Colonic mucosa (tissue), 4 donors: ENCODE results near the gene CELF3. TPM values are rescaled to one million over a fixed set of nuclear protein-coding genes. Genes with fewer than 3 reads are reported as not detected.

ENCODE experiments used
- DNase-seq: peaks from one replicate; pipeline ENCODE4 v3.0.0-alpha.2; 2020
- H3K27ac ChIP-seq: fragments of 200-600 bp; one replicate; pipeline ENCODE4 v1.8.0; 2021
- H3K27me3 ChIP-seq: fragments of 200-600 bp; one replicate; pipeline ENCODE4 v1.8.0; 2021
- H3K36me3 ChIP-seq: fragments of 200-600 bp; one replicate; pipeline ENCODE4 v1.8.0; 2021
- H3K4me1 ChIP-seq: fragments of 200-600 bp; one replicate; pipeline ENCODE4 v1.8.0; 2021; ENCODE audit warnings: mild to moderate bottlenecking
- H3K4me3 ChIP-seq: fragments of 200-600 bp; one replicate; pipeline ENCODE4 v1.8.0; 2021
- H3K9ac ChIP-seq, 2 donors: one replicate each; pipeline ENCODE4 v1.7.0; 2013; ENCODE audit warnings: control low read depth in 2 of 2, low read depth in 2 of 2, low read length in 2 of 2
- H3K9me3 ChIP-seq: fragments of 200-600 bp; one replicate; pipeline ENCODE4 v1.8.0; 2021
- CTCF ChIP-seq: fragments of 200-600 bp; IDR thresholded peaks from one replicate; pipeline ENCODE4 v1.8.0; 2022; ENCODE audit warnings: antibody characterized with exemption, mild to moderate bottlenecking
- intact Hi-C: fragments of 100-400 bp; cut with DNase I; formaldehyde crosslinking; loops from one replicate; pipeline ENCODE4 v1.14.1; 2022
- total RNA-seq, 2 donors: library from RNA; stranded (reverse); fragmentation: NEBNext Ultra II Directional in 1 of 2; extraction: Animal tissue kit (Norgen Biotek cat#: 25700) in 1 of 2; gene quantifications; one replicate each; pipeline ENCODE4 v1.2.1, GENCODE V29; 2021
- donor health status: healthy.
- donor health status: DM: no; HTN: no; CAD: no.
- donor health status: DM: no; HTN: no; CAD: no.

The CELF3 gene
- total RNA-seq, 2 donors from 2014 or later = 2.7 to 2.8 TPM

- peak; percentile 18 for DNase-seq
- no peak for TF ChIP-seq CTCF
- Histone ChIP-seq H3K27ac (no peak overlapping the region), H3K36me3 (no peaks in the 10 kb centered on the region), H3K4me1 (no peaks in the 10 kb centered on the region), H3K9me3 (no peaks in the 10 kb centered on the region), H3K27me3 (no peaks in the 10 kb centered on the region), H3K4me3 (no peak overlapping the region), H3K9ac (no peak overlapping the region)
- intact Hi-C loops = no loop called here
Measured at GRCh38 chr1:151728151-151729054, 11.8 kb upstream of the CELF3 start.

GRCh38 chr1:151723726-151724370, 7.2 kb upstream of the CELF3 start:
- Histone ChIP-seq H3K4me3 (no peak overlapping the region), H3K9ac (no peak overlapping the region), H3K9me3 (no peaks in the 10 kb centered on the region), H3K4me1 (peaks cover 16% of the 10 kb centered on the region), H3K36me3 (no peaks in the 10 kb centered on the region), H3K27ac (no peak overlapping the region), H3K27me3 (no peaks in the 10 kb centered on the region)
- no peak for DNase-seq
- TF ChIP-seq CTCF = no peak
- intact Hi-C loops = no loop called here

GRCh38 chr1:151721788-151722510, 5.3 kb upstream of the CELF3 start:
- H3K4me1 ChIP-seq = peaks cover 16% of the 10 kb centered on the region
- H3K36me3 ChIP-seq = no peaks in the 10 kb centered on the region
- intact Hi-C loops = no loop called here
- peak overlapping the region; percentile 36 to 47 for H3K9ac ChIP-seq
- no peak overlapping the region for H3K27ac ChIP-seq
- peak overlapping the region; percentile 50 for H3K4me3 ChIP-seq
- DNase-seq = no peak
- H3K9me3 ChIP-seq = no peaks in the 10 kb centered on the region
- TF ChIP-seq CTCF = no peak
- H3K27me3 ChIP-seq = no peaks in the 10 kb centered on the region

GRCh38 chr1:151720974-151721787, 4.6 kb upstream of the CELF3 start, which contains the start of gene RIIAD1:
Gene RIIAD1 (plus strand): TSS chr1:151721522. CDS start chr1:151721537, 15 bp downstream.
- Histone ChIP-seq H3K36me3 (no peaks in the 10 kb centered on the region), H3K4me1 (peaks cover 16% of the 10 kb centered on the region), H3K27ac (peak within 1 kb of the TSS; percentile 45), H3K9me3 (no peaks in the 10 kb centered on the region), H3K4me3 (peak within 1 kb of the TSS; percentile 50), H3K27me3 (no peaks in the 10 kb centered on the region), H3K9ac (peak within 1 kb of the TSS; percentile 47 to 60)
- intact Hi-C loops = no loop called here
- no peak for DNase-seq
- no peak for TF ChIP-seq CTCF
